ENCODE measurements around the gene AK1. TPM values are rescaled to one million over a fixed set of nuclear protein-coding genes. Genes with fewer than 3 reads are reported as not detected.

The AK1 gene
- total RNA-seq, 1 donor from 2014 or later: 39.9 TPM

- no peak for ATAC-seq
Measured at GRCh38 chr9:127908660-127908926, 31.1 kb upstream of the AK1 start.

- no peak for ATAC-seq
Measured at GRCh38 chr9:127907867-127908659, 30.6 kb upstream of the AK1 start.

GRCh38 chr9:127905788-127906191 lies 28.3 kb upstream of the AK1 start:
- peak; percentile 4 for ATAC-seq

- peak; percentile 40 for ATAC-seq
Measured at GRCh38 chr9:127905004-127905728, 27.7 kb upstream of the AK1 start.

GRCh38 chr9:127904561-127905003 lies 27.1 kb upstream of the AK1 start:
- ATAC-seq: peak; percentile 59

GRCh38 chr9:127903557-127904475 lies 26.3 kb upstream of the AK1 start:
- peak; percentile 43 for ATAC-seq

GRCh38 chr9:127899128-127899943 lies 21.9 kb upstream of the AK1 start, which contains the start of gene ST6GALNAC6:
Gene ST6GALNAC6 (minus strand): TSS chr9:127899603. CDS start chr9:127897981, 1,622 bp downstream.
- ATAC-seq: peak; percentile 83

GRCh38 chr9:127898433-127899127 lies 21.1 kb upstream of the AK1 start:
- peak; percentile 38 for ATAC-seq

- ATAC-seq: peak; percentile 16
Measured at GRCh38 chr9:127897193-127897692, 19.8 kb upstream of the AK1 start.

GRCh38 chr9:127896395-127897192 lies 19.1 kb upstream of the AK1 start:
- ATAC-seq: no peak

- no peak for ATAC-seq
Measured at GRCh38 chr9:127895811-127896210, 18.3 kb upstream of the AK1 start.

- no peak for ATAC-seq
Measured at GRCh38 chr9:127893392-127893791, 15.9 kb upstream of the AK1 start.

- no peak for ATAC-seq
Measured at GRCh38 chr9:127892831-127893230, 15.4 kb upstream of the AK1 start.

- ATAC-seq: no peak
Measured at GRCh38 chr9:127890053-127890452, 12.6 kb upstream of the AK1 start.

GRCh38 chr9:127887792-127888191 lies 10.3 kb upstream of the AK1 start:
- ATAC-seq: peak; percentile 24

- no peak for ATAC-seq
Measured at GRCh38 chr9:127886401-127886972, 9.0 kb upstream of the AK1 start.

- ATAC-seq: no peak
Measured at GRCh38 chr9:127885508-127886281, 8.2 kb upstream of the AK1 start.

- no peak for ATAC-seq
Measured at GRCh38 chr9:127884976-127885490, 7.6 kb upstream of the AK1 start.

GRCh38 chr9:127884427-127884911 lies 7.0 kb upstream of the AK1 start:
- ATAC-seq: peak; percentile 5
